ENCODE data around the gene KCTD2. TPM values are rescaled to one million over a fixed set of nuclear protein-coding genes. Genes with fewer than 3 reads are reported as not detected.

Gene KCTD2
- total and polyA plus RNA-seq, 2 of the 13 experiments (the other 11 are each of a cell fraction or from before 2014, with no cell fraction given), result 28.3 to 32.6 TPM

DNA sequence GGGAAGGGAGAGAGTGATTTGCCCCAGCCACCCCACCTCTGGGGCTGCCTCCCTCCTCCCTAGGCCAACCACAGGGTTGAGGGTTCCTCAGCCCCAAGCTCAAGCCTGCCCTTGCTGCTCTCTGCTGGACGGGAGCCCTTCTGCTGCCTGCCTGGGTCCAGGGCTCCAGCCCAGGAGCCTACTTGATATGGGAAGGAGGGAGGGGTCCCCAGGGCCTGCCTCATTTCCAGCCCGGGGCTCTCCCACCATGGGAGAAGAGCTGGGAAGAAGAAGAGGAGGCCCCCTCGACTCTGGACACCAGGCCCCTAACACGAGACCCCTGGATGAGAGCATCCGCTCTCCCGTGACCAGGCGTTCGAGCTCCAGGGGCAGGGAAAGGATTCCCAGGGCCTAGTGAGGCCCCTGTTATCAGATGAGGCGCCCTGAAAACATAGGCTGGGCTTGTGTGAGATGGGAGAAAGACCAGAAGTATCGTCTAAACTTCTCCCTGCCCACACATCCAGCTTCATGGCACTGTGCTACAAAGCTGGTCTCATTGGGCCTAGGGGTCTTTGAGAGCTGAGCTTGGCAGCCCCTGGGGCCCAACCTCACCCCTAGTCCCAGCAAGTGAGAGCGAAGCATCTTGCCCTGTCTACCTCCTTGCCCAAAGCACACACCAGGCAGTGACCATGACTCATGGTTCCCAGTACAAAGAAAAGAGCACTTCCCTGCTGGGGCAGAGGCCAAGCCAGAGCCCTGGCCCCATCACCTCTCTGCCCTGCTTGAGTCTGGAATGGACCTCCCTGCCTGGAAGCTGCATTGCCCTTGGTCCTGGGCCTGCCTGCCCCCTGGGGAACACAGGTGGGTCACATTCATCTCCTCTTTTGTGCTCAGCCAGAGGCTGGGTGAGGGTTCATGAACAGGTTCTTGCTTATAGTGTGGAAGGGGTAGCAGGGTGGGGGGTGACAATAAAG is 41.7 kb downstream of the KCTD2 start (continued):
- TF ChIP-seq, protein P1, sequence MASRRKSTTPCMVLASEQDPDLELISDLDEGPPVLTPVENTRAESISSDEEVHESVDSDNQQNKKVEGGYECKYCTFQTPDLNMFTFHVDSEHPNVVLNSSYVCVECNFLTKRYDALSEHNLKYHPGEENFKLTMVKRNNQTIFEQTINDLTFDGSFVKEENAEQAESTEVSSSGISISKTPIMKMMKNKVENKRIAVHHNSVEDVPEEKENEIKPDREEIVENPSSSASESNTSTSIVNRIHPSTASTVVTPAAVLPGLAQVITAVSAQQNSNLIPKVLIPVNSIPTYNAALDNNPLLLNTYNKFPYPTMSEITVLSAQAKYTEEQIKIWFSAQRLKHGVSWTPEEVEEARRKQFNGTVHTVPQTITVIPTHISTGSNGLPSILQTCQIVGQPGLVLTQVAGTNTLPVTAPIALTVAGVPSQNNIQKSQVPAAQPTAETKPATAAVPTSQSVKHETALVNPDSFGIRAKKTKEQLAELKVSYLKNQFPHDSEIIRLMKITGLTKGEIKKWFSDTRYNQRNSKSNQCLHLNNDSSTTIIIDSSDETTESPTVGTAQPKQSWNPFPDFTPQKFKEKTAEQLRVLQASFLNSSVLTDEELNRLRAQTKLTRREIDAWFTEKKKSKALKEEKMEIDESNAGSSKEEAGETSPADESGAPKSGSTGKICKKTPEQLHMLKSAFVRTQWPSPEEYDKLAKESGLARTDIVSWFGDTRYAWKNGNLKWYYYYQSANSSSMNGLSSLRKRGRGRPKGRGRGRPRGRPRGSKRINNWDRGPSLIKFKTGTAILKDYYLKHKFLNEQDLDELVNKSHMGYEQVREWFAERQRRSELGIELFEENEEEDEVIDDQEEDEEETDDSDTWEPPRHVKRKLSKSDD (CRISPR knock-in tag; IDR thresholded peaks at IDR 0.05; ENCODE audit: low read depth), result no peak
- TF ChIP-seq ZNF510 (CRISPR knock-in tag; IDR thresholded peaks at IDR 0.05; ENCODE audit: low read depth), result no peak; the same call in 1 of the 2 replicates
- TF ChIP-seq ATAD3A (CRISPR knock-in tag; IDR thresholded peaks at IDR 0.05), result no peak
- TF ChIP-seq MXI1 (IDR thresholded peaks at IDR 0.05; ENCODE audit: borderline replicate concordance, low read depth, low read length), result 0 out of 3 replicates have a peak, but pooled peaks have one; percentile 14
- TF ChIP-seq KAT2B (IDR thresholded peaks at IDR 0.05; ENCODE audit: borderline replicate concordance, low read depth, low read length), result no peak
- 0 out of 2 replicates have a peak, but pooled peaks have one; percentile 9 for TF ChIP-seq ZNF891 (CRISPR knock-in tag; IDR thresholded peaks at IDR 0.05)
- TF ChIP-seq PAX8 (CRISPR knock-in tag; IDR thresholded peaks at IDR 0.05; ENCODE audit: borderline replicate concordance), result no peak
- no peak for TF ChIP-seq NKX3-1 (CRISPR knock-in tag; IDR thresholded peaks at IDR 0.05)
- no peak for TF ChIP-seq RORA (CRISPR knock-in tag; IDR thresholded peaks at IDR 0.05)
- TF ChIP-seq ZNF296 (CRISPR knock-in tag; conservative IDR thresholded peaks at IDR 0.05), result no peak
- TF ChIP-seq CBX2 (IDR thresholded peaks at IDR 0.05; ENCODE audit: low read depth, low read length), result no peak
- TF ChIP-seq CBX2 (CRISPR knock-in tag; IDR thresholded peaks at IDR 0.05; ENCODE audit: low read depth), result no peak
- TF ChIP-seq, protein P2, sequence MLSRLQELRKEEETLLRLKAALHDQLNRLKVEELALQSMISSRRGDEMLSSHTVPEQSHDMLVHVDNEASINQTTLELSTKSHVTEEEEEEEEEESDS (CRISPR knock-in tag; IDR thresholded peaks at IDR 0.05; ENCODE audit: borderline replicate concordance), result no peak
- TF ChIP-seq RXRB (CRISPR knock-in tag; IDR thresholded peaks at IDR 0.05; ENCODE audit: borderline replicate concordance), result peak; percentile 69
- peak; percentile 37; the same call in 1 of the 2 replicates for TF ChIP-seq SOX5 (CRISPR knock-in tag; IDR thresholded peaks at IDR 0.05; ENCODE audit: borderline replicate concordance)
- TF ChIP-seq ZBTB7A (CRISPR knock-in tag; IDR thresholded peaks at IDR 0.05), result 0 out of 2 replicates have a peak, but pooled peaks have one; percentile 43
- TF ChIP-seq RBAK (CRISPR knock-in tag; IDR thresholded peaks at IDR 0.05), result no peak
- TF ChIP-seq RXRA (CRISPR knock-in tag; IDR thresholded peaks at IDR 0.05), result peak; percentile 63
- TF ChIP-seq RFX5 (IDR thresholded peaks at IDR 0.05; ENCODE audit: low read depth, low read length), result 0 out of 2 replicates have a peak, but pooled peaks have one; percentile 3
- no peak for TF ChIP-seq ZNF260 (CRISPR knock-in tag; IDR thresholded peaks at IDR 0.05; ENCODE audit: borderline replicate concordance, low read depth)
- TF ChIP-seq NR2F1 (CRISPR knock-in tag; IDR thresholded peaks at IDR 0.05), result peak in 1 of 2 experiments; percentile 73; a peak in 2 of 4 replicates
- TF ChIP-seq, protein P3, sequence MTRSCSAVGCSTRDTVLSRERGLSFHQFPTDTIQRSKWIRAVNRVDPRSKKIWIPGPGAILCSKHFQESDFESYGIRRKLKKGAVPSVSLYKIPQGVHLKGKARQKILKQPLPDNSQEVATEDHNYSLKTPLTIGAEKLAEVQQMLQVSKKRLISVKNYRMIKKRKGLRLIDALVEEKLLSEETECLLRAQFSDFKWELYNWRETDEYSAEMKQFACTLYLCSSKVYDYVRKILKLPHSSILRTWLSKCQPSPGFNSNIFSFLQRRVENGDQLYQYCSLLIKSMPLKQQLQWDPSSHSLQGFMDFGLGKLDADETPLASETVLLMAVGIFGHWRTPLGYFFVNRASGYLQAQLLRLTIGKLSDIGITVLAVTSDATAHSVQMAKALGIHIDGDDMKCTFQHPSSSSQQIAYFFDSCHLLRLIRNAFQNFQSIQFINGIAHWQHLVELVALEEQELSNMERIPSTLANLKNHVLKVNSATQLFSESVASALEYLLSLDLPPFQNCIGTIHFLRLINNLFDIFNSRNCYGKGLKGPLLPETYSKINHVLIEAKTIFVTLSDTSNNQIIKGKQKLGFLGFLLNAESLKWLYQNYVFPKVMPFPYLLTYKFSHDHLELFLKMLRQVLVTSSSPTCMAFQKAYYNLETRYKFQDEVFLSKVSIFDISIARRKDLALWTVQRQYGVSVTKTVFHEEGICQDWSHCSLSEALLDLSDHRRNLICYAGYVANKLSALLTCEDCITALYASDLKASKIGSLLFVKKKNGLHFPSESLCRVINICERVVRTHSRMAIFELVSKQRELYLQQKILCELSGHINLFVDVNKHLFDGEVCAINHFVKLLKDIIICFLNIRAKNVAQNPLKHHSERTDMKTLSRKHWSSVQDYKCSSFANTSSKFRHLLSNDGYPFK (CRISPR knock-in tag; IDR thresholded peaks at IDR 0.05; ENCODE audit: borderline replicate concordance), result 0 out of 2 replicates have a peak, but pooled peaks have one; percentile 32
- peak; percentile 39; the same call in 1 of the 2 replicates for TF ChIP-seq HMG20A (CRISPR knock-in tag; IDR thresholded peaks at IDR 0.05; ENCODE audit: borderline replicate concordance)
- TF ChIP-seq ZNF224 (CRISPR knock-in tag; IDR thresholded peaks at IDR 0.05), result 0 out of 2 replicates have a peak, but pooled peaks have one; percentile 41

All from HepG2 (cell line).